CD14-positive monocyte (primary cell): ENCODE data around the gene SRSF3. TPM values are rescaled to one million over a fixed set of nuclear protein-coding genes. Genes with fewer than 3 reads are reported as not detected.

Experiments used
- DNase-seq, 3 donors: peaks; one replicate each; pipeline ENCODE4 v3.0.0-alpha.2; 2011 to 2022
- H2AFZ ChIP-seq: 2 replicates; pipeline ENCODE4 v1.6.0; 2012; ENCODE audit warnings: mild to moderate bottlenecking, low read depth, low read length, inconsistent platforms; ENCODE audit not compliant: insufficient read depth, poor library complexity, severe bottlenecking
- H3K27ac ChIP-seq, 2 donors: 1 replicate in 1 of 2; 2 replicates in 1 of 2; pipeline ENCODE4 v1.5.1; 2012 to 2013; ENCODE audit warnings: low read length in 2 of 2, control low read depth in 1 of 2, inconsistent platforms in 1 of 2, low read depth in 1 of 2, mild to moderate bottlenecking in 1 of 2
- H3K27me3 ChIP-seq, 2 donors: one replicate each; pipeline versions ENCODE4 v1.6.0 to v1.6.1; 2011 to 2013; ENCODE audit warnings: low read length in 2 of 2; ENCODE audit not compliant: control insufficient read depth in 2 of 2, insufficient read depth in 2 of 2
- H3K36me3 ChIP-seq, 2 donors: replicated peaks in 1 of 2; 1 replicate in 1 of 2; 2 replicates in 1 of 2; pipeline versions ENCODE4 v1.5.1 to v1.6.1; 2012 to 2013; ENCODE audit warnings: low read length in 2 of 2, control low read depth in 1 of 2, inconsistent platforms in 1 of 2, mild to moderate bottlenecking in 1 of 2; ENCODE audit not compliant: insufficient read depth in 2 of 2, control insufficient read depth in 1 of 2
- H3K4me1 ChIP-seq, 2 donors: 1 replicate in 1 of 2; 2 replicates in 1 of 2; pipeline versions ENCODE4 v1.5.1 to v1.6.1; 2012 to 2013; ENCODE audit warnings: low read length in 2 of 2, control low read depth in 1 of 2, inconsistent platforms in 1 of 2, mild to moderate bottlenecking in 1 of 2, moderate library complexity in 1 of 2; ENCODE audit not compliant: insufficient read depth in 2 of 2, control insufficient read depth in 1 of 2
- H3K4me2 ChIP-seq: replicated peaks from 2 replicates; pipeline ENCODE3; 2012; ENCODE audit warnings: low read length, moderate library complexity, mild to moderate bottlenecking; ENCODE audit not compliant: poor library complexity, severe bottlenecking; ENCODE audit errors: extremely low read depth
- H3K4me3 ChIP-seq, 3 experiments: fragments of 200-600 bp in 1 of 3; sonication (generic) in 1 of 3; replicated peaks in 1 of 3; 1 replicate in 2 of 3; 2 replicates in 1 of 3; pipeline ENCODE4 v1.5.1; 2011 to 2013; ENCODE audit warnings: low read length in 3 of 3, mild to moderate bottlenecking in 3 of 3, control low read depth in 2 of 3, low read depth in 2 of 3, inconsistent platforms in 1 of 3, moderate library complexity in 1 of 3
- H3K79me2 ChIP-seq: 2 replicates; pipeline ENCODE4 v1.6.0; 2012; ENCODE audit warnings: mild to moderate bottlenecking, control low read depth, inconsistent platforms, low read length, moderate library complexity; ENCODE audit not compliant: insufficient read depth
- H3K9ac ChIP-seq: 2 replicates; pipeline ENCODE4 v1.6.0; 2017; ENCODE audit warnings: low read length, mild to moderate bottlenecking; ENCODE audit not compliant: insufficient read depth, poor library complexity, severe bottlenecking
- H3K9me3 ChIP-seq, 2 donors: replicated peaks in 1 of 2; 1 replicate in 1 of 2; 2 replicates in 1 of 2; pipeline versions ENCODE4 v1.5.1 to v1.6.1; 2012 to 2013; ENCODE audit warnings: low read length in 2 of 2, control low read depth in 1 of 2; ENCODE audit not compliant: control insufficient read depth in 1 of 2, insufficient read depth in 1 of 2
- H4K20me1 ChIP-seq: 2 replicates; pipeline ENCODE4 v1.6.0; 2012; ENCODE audit warnings: mild to moderate bottlenecking, low read length, control low read depth, moderate library complexity; ENCODE audit not compliant: insufficient read depth
- H3K27ac Mint-ChIP-seq, 7 donors: one replicate each; pipeline ENCODE4 v1.8.0; 2020; ENCODE audit warnings: mild to moderate bottlenecking in 7 of 7, mixed read lengths in 7 of 7, moderate library complexity in 6 of 7, inconsistent platforms in 2 of 7
- H3K27me3 Mint-ChIP-seq, 3 donors: one replicate each; pipeline ENCODE4 v1.8.0; 2021 to 2022; ENCODE audit warnings: low read depth in 3 of 3, mild to moderate bottlenecking in 3 of 3, mixed read lengths in 3 of 3, moderate library complexity in 3 of 3, inconsistent platforms in 1 of 3
- H3K36me3 Mint-ChIP-seq, 2 donors: one replicate each; pipeline ENCODE4 v1.8.0; 2020; ENCODE audit warnings: mixed read lengths in 2 of 2, inconsistent platforms in 1 of 2, mild to moderate bottlenecking in 1 of 2
- H3K4me1 Mint-ChIP-seq: one replicate; pipeline ENCODE4 v1.8.0; 2020; ENCODE audit warnings: mild to moderate bottlenecking, mixed read lengths
- H3K4me3 Mint-ChIP-seq, 2 donors: one replicate each; pipeline ENCODE4 v1.8.0; 2020; ENCODE audit warnings: mild to moderate bottlenecking in 2 of 2, mixed read lengths in 2 of 2, moderate library complexity in 1 of 2
- H3K9me3 Mint-ChIP-seq, 7 donors: one replicate each; pipeline ENCODE4 v1.8.0; 2020 to 2022; ENCODE audit warnings: mixed read lengths in 7 of 7, mild to moderate bottlenecking in 6 of 7, moderate library complexity in 6 of 7, inconsistent platforms in 2 of 7
- CTCF ChIP-seq: fragments of 200-600 bp; IDR thresholded peaks from one replicate; pipeline ENCODE4 v1.8.0; 2022; ENCODE audit warnings: antibody characterized with exemption, mild to moderate bottlenecking
- WGBS: methylation state at CpG from one replicate; pipeline ENCODE4 v1.1.5; 2013; ENCODE audit warnings: missing lambda C conversion rate; ENCODE audit not compliant: insufficient coverage; 5-methylcytosine and 5-hydroxymethylcytosine counted together
- intact Hi-C, 2 donors: fragments of 100-400 bp; cut with micrococcal nuclease; formaldehyde crosslinking; loops; one replicate each; pipeline versions ENCODE4 v1.15.0 to v1.15.1; 2023
- polyA plus RNA-seq, 3 donors: library from polyadenylated mRNA; depleted of rRNA in 1 of 3; unstranded in 2 of 3; stranded (reverse) in 1 of 3; fragments of 300-500 nt in 2 of 3; fragments of >200 nt in 1 of 3; fragmentation: Illumina TruSeq in 2 of 3; gene quantifications; 1 replicate in 2 of 3; 2 replicates in 1 of 3; pipeline ENCODE4 v1.2.3, GENCODE V29; 2012 to 2021

The SRSF3 gene
- polyA plus RNA-seq, 3 donors: 293 to 341 (median 297) TPM

GRCh38 chr6:36631326-36632011 is 37.3 kb downstream of the SRSF3 start:
- no peak overlapping the region for H3K4me2 ChIP-seq
- Mint-ChIP-seq H3K27me3 (peaks cover 0 to 3% (median under 1%) of the 10 kb centered on the region in 3 donors), H3K27ac (no peak overlapping the region), H3K4me1 (peaks cover 33% of the 10 kb centered on the region), H3K9me3 (no peaks in the 10 kb centered on the region), H3K4me3 (no peak overlapping the region), H3K36me3 (peaks cover 0 to 2% of the 10 kb centered on the region in 2 donors)
- H4K20me1 ChIP-seq: no peaks in the 10 kb centered on the region
- TF ChIP-seq CTCF: no peak
- intact Hi-C loops: no loop called here
- peaks cover 26 to 31% of the 10 kb centered on the region in 2 donors for H3K4me1 ChIP-seq
- H3K27me3 ChIP-seq: no peaks in the 10 kb centered on the region
- H3K9ac ChIP-seq: no peak overlapping the region
- no peak overlapping the region for H3K4me3 ChIP-seq
- no peak for DNase-seq
- H2AFZ ChIP-seq: no peak overlapping the region
- no peaks in the 10 kb centered on the region for H3K9me3 ChIP-seq
- H3K36me3 ChIP-seq: no peaks in the 10 kb centered on the region
- 98% methylated on average over 5 of the region's 14 CpGs for WGBS
- H3K27ac ChIP-seq: no peak overlapping the region
- H3K79me2 ChIP-seq: no peaks in the 10 kb centered on the region

- H3K27ac Mint-ChIP-seq: no peak overlapping the region
Observed at GRCh38 chr6:36633370-36633769, 39.2 kb downstream of the SRSF3 start.

More at GRCh38 chr6:36633370-36633769, 39.2 kb downstream of the SRSF3 start:
- no peaks in the 10 kb centered on the region for H4K20me1 ChIP-seq
- DNase-seq: no peak
- no peaks in the 10 kb centered on the region for H3K27me3 ChIP-seq
- H3K27ac ChIP-seq: no peak overlapping the region
- H3K4me3 Mint-ChIP-seq: no peak overlapping the region
- H3K4me1 ChIP-seq: peaks cover 16 to 18% of the 10 kb centered on the region in 2 donors
- H3K27me3 Mint-ChIP-seq: peaks cover 0 to 3% (median 2%) of the 10 kb centered on the region in 3 donors
- TF ChIP-seq CTCF: no peak
- peaks cover 25% of the 10 kb centered on the region for H3K4me1 Mint-ChIP-seq
- intact Hi-C loops: no loop called here
- no peak overlapping the region for H2AFZ ChIP-seq
- no peaks in the 10 kb centered on the region for H3K36me3 Mint-ChIP-seq
- H3K36me3 ChIP-seq: no peaks in the 10 kb centered on the region
- no peaks in the 10 kb centered on the region for H3K9me3 ChIP-seq
- H3K4me2 ChIP-seq: no peak overlapping the region
- WGBS: 96% methylated on average over 4 of the region's 6 CpGs
- no peak overlapping the region for H3K4me3 ChIP-seq
- no peaks in the 10 kb centered on the region for H3K79me2 ChIP-seq
- H3K9me3 Mint-ChIP-seq: no peaks in the 10 kb centered on the region
- H3K9ac ChIP-seq: no peak overlapping the region
